Measurements from ENCODE around the gene KLRC1.
"Not testable (repeated sequence)": the region's sequence is repeated elsewhere in the genome, so short reads cannot be mapped to it uniquely, and the experiment has no call there.

Gene KLRC1

GRCh38 chr12:10453156-10453555 is at the start of gene KLRC1:
KLRC1 (minus strand) TSS chr12:10453377; CDS start chr12:10451156, 2,221 bp downstream.
- TF ChIP-seq, protein P1, sequence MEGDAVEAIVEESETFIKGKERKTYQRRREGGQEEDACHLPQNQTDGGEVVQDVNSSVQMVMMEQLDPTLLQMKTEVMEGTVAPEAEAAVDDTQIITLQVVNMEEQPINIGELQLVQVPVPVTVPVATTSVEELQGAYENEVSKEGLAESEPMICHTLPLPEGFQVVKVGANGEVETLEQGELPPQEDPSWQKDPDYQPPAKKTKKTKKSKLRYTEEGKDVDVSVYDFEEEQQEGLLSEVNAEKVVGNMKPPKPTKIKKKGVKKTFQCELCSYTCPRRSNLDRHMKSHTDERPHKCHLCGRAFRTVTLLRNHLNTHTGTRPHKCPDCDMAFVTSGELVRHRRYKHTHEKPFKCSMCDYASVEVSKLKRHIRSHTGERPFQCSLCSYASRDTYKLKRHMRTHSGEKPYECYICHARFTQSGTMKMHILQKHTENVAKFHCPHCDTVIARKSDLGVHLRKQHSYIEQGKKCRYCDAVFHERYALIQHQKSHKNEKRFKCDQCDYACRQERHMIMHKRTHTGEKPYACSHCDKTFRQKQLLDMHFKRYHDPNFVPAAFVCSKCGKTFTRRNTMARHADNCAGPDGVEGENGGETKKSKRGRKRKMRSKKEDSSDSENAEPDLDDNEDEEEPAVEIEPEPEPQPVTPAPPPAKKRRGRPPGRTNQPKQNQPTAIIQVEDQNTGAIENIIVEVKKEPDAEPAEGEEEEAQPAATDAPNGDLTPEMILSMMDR (conservative IDR thresholded peaks at IDR 0.05; ENCODE audit: low read depth, low read length): no peak
- H3K4me3 ChIP-seq (ENCODE audit: low read length): no peak within 1 kb of the TSS
- no peak for DNase-seq (ENCODE audit: low read depth)

- no peak for DNase-seq (ENCODE audit: low read depth)
- TF ChIP-seq, protein P1 (conservative IDR thresholded peaks at IDR 0.05; ENCODE audit: low read depth, low read length): no peak
- H3K4me3 ChIP-seq (ENCODE audit: low read length): no peak overlapping the region
Measured at GRCh38 chr12:10501030-10501429, 47.9 kb upstream of the KLRC1 start.

GRCh38 chr12:10498042-10498441 is 44.9 kb upstream of the KLRC1 start:
- no peak for DNase-seq (ENCODE audit: low read depth)
- no peak overlapping the region for H3K4me3 ChIP-seq (ENCODE audit: low read length)
- TF ChIP-seq, protein P1 (conservative IDR thresholded peaks at IDR 0.05; ENCODE audit: low read depth, low read length): no peak

- TF ChIP-seq, protein P1 (conservative IDR thresholded peaks at IDR 0.05; ENCODE audit: low read depth, low read length): no peak
- DNase-seq (ENCODE audit: low read depth): no peak
- H3K4me3 ChIP-seq (ENCODE audit: low read length): no peak overlapping the region
Measured at GRCh38 chr12:10497602-10498001, 44.4 kb upstream of the KLRC1 start.

DNA sequence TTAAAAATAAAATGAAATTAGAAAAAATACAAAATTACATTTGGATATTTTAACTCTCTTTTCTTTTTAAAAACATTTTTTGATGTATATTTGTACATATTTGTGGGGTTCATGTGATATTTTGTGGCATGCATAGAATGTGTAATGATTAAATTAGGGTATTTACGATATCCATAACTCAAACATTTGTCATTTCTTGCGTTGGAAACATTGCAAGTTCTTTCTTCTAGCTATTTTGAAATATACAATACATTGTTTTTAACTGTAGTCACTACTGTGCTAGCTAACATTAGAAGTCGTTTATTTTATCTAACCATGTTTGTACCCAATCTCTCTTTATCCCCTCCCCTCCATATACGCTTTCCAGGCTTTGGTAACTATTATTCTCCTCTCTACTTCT is 38.6 kb upstream of the KLRC1 start:
- TF ChIP-seq, protein P1 (conservative IDR thresholded peaks at IDR 0.05; ENCODE audit: low read depth, low read length): no peak
- H3K4me3 ChIP-seq (ENCODE audit: low read length): no peak overlapping the region
- no peak for DNase-seq (ENCODE audit: low read depth)

DNA sequence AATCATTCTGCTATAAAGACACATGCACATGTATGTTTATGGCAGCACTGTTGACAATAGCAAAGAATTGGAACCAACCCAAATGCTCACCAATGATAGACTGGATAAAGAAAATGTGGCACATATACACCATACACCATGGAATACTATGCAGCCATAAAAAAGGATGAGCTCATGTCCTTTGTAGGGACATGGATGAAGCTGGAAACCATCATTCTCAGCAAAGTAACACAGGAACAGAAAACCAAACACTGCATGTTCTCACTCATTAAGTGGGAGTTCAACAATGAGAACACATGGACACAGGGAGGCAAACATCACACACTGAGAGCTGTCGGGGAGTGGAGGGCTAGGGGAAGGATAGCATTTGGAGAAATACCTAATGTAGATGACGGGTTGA is 34.2 kb upstream of the KLRC1 start:
- not testable (repeated sequence) for H3K4me3 ChIP-seq (ENCODE audit: low read length); DNase-seq (ENCODE audit: low read depth)

GRCh38 chr12:10481901-10482300 is 28.7 kb upstream of the KLRC1 start:
- not testable (repeated sequence) for H3K4me3 ChIP-seq (ENCODE audit: low read length); DNase-seq (ENCODE audit: low read depth)

DNA sequence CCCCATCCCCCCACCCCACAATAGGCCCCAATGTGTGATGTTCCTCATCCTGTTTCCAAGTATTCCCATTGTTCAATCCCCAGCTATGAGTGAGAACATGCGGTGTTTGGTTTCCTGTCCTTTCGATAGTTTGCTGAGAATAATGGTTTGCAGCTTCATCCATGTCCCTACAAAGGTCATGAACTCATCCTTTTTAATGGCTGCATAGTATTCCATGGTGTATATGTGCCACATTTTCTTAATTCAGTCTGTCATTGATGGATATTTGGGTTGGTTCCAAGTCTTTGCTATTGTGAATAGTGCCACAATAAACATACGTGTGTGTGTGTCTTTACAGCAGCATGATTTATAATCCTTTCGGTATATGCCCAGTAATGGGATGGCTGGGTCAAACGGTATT is 19.6 kb upstream of the KLRC1 start:
- not testable (repeated sequence) for DNase-seq (ENCODE audit: low read depth); H3K4me3 ChIP-seq (ENCODE audit: low read length)

DNA sequence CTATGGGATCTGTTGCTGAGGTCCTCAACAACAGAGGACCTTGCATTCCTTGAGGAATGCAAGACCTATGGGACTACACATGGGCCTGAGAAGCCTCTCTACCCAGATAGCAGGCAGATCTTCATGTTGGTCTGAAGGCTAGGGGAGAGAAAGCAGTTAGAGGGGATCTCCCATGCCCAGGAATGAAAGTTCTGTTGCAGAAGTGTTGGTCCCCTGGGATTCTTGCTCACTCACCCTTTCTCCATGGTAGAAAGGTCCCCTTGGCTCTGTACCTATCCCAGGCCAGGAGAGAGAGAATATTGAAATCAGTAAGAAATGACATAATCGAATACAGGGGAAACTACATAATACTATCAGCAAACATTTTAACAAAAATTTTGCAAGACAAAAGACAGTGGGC is 16.5 kb upstream of the KLRC1 start:
- no peak overlapping the region for H3K4me3 ChIP-seq (ENCODE audit: low read length)
- TF ChIP-seq, protein P1 (conservative IDR thresholded peaks at IDR 0.05; ENCODE audit: low read depth, low read length): no peak
- DNase-seq (ENCODE audit: low read depth): no peak
